GM19023 (cell line): ENCODE measurements around the gene CDKL2.

ENCODE experiments used
- ATAC-seq: cut with Tn5 transposase; IDR thresholded peaks from one replicate; pipeline ENCODE4 v1.9.1; 2021; ENCODE audit warnings: mild to moderate bottlenecking, moderate library complexity; ENCODE audit not compliant: unreplicated experiment

The CDKL2 gene

DNA sequence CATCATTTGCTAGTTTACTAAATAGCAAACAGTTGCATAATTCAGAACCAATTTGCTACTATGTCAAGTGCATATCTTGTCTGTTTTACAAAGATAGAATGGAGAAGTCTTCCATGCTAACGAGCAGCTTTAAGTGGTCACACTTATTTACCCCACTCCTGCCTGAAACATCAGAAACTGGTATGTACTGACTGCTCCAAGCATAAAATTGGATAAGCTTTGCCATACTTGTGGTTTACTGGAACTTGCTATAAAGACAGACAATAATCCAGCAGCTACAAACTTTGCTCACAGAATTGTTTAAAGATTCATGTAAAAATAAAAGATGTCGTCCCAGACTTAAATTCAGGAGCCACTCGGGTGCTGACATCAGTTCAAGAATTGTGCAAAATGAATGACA lies 13.3 kb upstream of the CDKL2 start:
- no peak for ATAC-seq

DNA sequence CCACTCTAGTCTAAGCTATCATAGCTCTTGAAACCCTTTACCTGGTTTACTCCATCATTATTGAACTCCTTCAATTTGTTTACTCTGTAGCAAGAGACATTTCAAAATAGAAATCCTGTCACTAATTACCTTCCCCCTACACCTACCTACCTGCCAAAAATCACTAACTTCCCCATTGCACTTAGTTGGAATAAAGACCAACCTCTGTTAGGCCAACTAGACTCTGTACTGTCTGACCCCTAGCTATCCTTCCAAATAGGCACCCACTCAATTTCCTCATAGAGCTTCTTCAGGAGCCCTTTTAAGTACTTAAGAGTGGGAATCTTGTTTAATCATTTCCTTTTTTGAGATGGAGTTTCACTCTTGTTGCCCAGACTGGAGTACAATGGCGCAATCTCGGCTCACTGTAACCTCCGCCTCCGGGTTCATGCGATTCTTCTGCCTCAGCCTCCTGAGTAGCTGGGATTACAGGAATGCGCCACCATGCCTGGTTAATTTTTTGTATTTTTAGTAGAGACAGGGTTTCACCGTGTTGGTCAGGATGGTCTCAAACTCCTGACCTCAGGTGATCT lies 8.9 kb upstream of the CDKL2 start:
- ATAC-seq, result no peak

DNA sequence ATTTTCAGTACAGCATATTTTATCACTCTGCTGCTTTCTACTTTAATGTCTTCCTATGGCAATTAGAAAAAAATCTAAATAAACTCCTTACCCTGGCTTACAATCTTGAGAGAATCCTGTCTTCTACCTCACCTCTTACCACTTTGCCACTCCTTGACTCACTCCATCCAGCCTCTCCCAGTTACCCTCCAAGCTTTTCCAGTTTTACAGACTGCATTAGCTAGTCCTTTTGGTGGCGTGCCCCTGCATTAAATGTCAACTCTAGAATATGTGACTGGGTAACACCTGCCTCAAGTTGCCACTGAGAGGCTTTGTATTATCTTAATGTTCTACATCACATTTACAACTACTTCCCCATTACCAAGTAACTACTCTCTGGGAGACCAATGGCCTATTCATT lies 7.5 kb upstream of the CDKL2 start:
- no peak for ATAC-seq

DNA sequence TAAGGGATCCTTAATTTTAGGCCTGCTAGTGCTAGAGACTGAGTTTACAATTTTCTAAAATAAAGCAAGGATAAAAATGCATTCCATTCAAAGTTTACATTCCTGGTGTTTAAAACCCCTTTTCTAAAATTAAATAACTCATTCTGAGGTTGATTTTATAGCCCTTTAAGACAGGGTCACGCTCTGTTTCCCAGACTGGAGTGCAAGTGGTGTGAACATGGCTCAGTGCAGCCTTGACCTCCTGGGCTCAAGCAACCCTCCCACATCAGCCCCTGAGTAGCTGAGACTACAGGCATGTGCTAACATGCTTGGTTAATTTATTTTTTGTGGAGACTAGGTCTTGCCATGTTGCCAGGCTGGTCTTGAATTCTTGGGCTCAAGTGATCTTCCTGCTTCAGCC lies 6.8 kb upstream of the CDKL2 start:
- no peak for ATAC-seq

DNA sequence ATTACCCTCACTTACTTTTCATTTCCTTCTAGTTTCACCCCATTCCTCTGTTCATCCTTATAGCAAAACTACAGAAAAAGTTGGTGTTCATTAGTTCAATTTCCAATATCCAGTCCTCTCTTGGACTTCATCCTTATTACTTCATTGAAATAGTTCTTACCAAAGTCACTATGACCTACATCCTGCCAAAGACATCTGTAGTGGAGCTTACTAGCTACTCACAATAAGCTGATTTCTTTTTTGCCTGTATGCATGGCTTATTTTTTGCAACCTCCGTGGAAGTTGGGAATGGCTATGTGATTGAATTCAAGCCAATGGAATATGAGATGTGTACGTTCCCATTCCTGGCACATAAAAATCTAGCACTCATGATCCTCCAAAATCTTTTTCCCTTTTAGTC lies 4.6 kb upstream of the CDKL2 start:
- no peak for ATAC-seq

DNA sequence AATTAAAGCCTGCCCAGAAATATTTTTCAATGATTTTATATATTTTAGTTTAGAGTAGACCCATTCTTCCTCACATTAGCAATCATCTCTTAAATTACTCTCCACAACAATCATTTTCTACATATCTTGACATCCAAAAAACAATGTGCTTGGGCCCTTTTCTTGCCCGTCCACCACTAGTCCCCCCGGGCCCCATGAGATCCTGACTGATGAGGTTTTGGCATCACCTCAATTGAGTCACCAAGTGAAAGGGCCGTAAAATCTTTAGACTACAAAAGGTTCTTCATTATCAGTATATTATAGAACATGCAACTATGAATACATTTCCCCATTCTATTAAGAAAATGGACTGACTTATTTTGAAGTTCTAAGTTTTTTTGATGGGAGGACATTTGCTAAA lies 4.0 kb upstream of the CDKL2 start:
- no peak for ATAC-seq

DNA sequence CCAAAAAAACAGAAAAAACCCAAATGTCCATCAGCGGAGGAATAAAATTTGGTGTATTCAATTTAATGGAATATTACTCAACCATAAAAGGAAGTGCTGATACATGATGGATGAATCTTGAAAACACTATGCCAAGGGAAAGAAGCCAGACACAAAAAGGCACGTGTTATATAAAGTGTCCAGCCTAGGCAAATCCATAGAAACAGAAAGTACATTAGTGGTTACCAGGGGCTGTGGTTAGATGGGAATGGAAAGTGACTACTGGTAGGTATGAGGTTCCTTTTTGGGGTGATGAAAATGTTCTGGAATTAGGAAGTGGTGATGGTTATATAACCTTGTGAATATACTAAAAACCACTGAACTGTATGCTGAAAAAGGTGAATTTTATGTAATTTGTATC lies 3.5 kb upstream of the CDKL2 start:
- ATAC-seq, result no peak

DNA sequence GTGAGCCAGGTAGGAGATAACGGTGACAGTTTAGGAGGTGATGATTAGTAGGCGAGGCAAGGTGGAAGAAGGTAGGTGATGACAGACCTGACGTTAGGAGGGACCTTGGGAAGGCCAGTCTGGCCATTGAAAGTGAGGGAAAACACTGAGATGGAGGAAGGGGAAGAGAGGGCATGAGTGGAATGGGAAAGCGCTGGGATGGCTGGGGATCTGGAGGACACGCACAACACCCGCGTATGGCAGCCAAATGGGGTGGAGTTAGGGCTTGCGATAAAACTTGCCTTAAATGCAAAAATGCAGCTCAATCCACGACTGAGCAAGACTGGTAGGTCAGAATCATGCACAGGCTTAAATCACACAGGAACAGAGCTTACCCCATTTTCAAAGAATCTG lies 605 bp upstream of the CDKL2 start:
- no peak for ATAC-seq

DNA sequence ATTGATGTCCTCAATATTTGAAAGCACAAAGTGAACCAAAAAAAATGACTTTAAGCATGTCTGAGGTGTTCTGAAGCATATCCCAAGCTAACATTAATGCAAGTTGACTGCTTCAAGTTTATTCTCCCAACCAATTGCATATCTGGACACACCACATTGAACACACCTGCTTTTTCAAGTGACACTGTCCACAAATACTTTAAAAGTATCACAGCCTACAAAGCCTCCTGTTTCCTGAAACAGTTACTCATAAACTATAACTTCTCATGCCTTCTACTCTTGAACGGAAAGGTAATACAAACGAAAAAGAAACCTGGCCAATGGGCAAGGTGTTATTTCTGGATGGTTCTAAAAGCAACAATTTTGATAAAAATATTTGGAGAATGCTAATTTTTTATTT lies 1.1 kb downstream of the CDKL2 start:
- no peak for ATAC-seq

DNA sequence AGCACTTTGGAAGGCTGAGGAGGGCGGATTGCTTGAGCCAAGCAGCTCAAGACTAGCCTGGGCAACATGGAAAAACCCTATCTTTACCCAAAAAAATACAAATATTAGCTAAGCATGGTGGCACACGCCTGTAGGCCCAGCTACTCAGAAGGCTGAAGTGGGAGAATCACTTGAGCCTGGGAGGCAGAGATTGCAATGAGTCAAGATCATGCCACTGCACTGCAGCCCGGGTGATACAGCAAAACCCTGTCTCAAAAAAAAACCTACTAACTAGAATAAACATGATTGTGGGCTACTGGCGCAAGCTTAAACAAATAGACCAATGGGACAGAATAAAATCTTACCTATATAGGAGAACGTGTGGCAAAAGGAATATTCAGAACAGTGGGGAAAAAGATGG lies 7.3 kb downstream of the CDKL2 start:
- no peak for ATAC-seq

DNA sequence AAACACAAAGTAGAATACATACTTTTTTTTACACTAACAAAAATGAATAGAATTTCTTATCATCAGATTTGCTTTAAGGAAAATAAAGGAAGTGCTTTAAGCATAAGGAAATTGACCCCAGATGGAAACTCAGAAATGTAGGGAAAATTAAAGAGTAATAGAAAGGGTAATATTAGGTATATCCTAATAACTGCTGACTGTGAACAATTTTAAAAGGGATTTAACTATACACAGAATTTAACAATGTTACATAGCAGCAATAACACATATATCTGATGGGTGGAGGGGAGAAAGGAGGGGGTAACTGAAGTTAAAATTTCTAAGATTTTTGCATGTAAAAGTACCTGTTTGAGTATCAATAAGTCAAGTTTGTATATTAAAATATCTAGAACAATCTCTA lies 8.6 kb downstream of the CDKL2 start:
- ATAC-seq, result no peak

DNA sequence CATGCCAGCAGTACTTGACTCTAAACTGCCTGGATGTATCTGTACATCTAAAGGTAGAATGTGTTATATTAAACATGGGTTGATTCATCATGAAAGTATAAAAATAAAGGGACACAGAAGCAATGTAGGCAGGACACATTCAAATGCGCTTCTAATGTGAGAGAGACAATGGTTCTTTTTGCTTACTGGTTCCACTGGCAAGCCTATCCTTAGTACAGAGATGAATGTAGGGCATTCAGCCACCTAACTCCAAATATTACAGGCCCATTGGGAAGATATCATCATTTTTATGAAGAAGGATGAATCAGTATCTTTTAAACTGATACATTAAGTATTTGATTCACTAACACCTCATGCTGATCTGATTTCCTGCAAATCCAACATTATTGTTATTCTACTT lies 18.0 kb downstream of the CDKL2 start:
- no peak for ATAC-seq

DNA sequence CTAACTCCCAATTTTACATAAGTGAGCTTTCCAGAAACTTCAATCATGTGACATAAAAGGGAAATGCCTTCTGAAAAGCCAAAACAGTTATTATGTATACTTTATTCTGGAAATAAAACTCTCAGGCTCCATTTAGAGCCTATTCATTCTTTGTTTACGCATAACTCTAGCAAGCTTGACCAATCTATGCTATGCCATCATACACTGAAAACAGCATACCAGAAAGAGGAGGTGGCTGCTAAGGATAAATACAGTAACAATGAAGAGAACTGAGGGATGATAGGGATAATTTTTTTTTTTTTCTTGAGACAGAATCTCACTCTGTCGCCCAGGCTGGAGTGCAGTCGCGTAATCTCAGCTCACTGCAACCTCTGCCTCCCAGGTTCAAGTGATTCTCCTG lies 24.4 kb downstream of the CDKL2 start:
- no peak for ATAC-seq

DNA sequence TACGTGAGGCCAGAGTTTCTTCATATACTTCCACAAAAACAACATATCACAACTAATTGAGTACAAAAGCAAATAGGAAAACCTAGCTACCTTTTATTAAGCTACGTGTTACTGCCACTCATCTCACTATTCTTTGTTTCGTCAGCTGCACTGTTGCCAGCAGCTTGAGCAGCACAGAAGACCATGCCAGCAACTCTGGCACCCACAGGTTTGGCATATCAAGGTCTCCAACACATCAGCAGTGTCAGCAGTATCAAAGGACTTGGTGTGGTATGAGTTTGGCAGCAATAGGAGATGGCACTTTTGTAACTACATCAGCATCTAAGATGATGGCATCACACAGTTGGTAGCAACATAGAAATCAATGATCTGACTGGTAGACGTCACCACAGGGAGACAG lies 30.7 kb downstream of the CDKL2 start:
- ATAC-seq, result no peak

DNA sequence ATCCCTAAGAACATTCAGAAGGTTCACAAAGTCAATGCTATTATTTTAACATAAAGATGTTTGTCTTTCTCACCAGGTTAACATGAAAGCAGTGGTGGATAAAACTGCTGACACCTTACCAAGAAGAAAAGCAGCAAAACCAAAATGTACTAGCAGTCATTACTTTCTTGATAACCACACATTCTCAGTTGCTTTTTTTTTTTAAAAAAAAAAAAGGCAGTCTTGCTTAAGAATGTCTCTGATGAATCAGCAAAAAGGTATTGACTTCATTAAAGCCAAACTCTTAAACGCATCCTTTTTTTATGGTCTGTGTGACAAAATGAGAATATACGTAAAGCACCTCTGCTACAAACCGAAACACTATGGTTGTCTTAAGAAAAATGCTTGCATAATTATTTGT lies 31.9 kb downstream of the CDKL2 start:
- ATAC-seq, result no peak

DNA sequence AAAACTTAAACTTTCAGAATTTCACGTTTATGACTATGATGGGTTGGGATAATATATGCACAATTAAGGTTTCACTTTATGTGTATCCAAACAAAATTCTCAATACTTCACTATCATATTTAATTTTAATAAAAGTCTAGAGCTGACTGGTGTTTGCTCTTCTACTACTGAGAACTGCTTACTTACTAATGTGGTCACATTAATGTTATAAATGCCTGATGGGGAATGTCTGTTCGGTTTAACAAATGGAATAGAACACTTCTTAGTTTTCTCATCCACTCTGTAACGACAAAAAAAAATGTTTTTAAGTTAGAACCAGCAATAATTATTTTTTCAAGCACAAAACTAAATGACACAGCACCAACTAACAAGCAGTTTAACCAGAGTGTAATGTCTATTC lies 34.3 kb downstream of the CDKL2 start:
- no peak for ATAC-seq

DNA sequence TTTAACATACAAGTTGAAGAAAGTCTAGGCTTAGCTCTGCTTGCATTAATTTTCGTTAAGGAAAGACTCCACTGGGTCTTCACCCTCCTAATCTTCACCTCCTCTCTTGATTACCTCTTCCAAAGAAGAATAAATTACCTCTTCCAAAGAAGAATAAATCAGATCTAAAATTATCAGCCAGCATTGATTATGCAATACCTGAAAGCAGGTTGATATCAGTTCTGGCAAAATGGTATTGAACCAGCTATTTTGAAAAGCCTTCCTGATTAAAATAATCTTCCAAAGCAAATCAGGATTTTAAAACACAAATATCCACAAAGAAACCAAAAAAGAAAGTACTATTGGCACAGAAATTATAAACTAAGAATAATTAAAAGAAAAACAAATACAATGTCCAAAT lies 36.9 kb downstream of the CDKL2 start:
- no peak for ATAC-seq

DNA sequence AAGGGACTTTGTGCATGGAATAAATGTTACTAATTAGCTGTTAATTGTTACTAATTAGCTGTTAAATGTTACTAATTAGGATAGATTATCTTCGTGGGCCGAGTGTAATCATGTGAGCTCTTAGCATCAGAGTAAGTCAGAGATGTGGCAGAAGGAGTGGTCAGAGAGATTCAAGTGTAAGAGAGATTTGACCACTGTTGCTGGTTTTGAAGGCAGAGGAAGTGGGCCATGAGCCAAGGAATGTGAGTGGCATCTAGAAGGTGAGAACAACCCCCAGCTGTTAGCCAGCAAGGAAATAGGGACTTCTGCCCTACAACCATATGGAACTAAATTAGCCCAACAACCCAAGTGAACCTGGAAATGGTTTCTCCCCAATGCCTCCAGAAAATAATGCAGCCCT lies 46.3 kb downstream of the CDKL2 start:
- ATAC-seq, result no peak

DNA sequence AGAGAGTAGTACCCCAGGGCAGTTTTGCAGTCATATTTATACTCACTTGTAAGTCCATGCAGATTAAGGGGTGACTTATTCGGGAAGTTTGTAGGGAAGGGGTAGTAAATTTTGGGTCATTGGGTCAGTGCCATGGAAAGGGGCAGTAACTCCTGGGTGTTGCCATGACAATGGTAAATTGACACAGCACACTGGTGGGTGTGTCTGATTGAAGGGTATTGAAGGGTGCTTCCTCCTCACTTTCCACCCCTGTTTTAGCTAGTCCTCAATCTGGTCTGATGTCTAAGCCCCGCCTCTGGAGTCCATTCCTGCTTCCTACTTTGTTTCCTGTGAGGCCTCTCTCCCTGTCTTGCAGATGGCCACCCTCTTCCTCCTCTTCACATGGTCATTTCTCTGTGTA lies 62.6 kb downstream of the CDKL2 start:
- ATAC-seq, result no peak

DNA sequence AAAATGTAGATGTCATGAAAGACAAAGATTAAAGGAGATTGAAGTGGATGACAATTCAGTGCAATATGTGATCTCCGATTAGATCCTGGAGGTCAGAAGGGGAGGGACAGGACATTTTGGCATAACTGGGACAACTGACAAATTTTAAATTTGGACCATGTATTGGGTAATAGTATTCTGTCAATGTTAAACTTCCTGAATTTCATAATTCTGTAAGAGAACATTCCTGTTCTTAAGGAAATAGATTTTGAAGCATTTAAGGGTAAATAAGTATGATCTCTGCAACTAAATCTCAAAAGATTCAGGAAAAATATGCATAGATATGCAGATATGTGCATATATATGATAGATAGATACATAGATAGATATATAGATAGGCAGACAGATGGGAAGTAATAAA lies 63.4 kb downstream of the CDKL2 start:
- ATAC-seq, result no peak

DNA sequence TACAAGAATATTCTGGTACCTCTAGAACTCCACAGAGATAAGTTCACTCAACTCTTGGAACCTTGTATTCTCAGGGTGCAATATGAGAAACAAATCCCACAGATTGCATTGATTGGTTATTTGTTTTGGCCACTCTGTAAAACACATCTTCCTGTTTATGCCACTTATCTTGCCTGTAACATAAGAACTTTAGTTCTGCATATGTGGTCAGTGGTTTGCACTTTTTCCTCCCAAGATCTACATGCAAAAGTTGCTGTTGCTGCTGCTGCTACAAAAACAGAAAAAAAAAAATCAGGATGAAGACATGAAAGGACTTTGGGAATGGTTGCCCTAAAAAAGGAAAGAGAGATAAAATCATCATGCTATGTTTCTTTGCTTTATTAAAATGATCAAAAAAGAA lies 64.8 kb downstream of the CDKL2 start:
- no peak for ATAC-seq

DNA sequence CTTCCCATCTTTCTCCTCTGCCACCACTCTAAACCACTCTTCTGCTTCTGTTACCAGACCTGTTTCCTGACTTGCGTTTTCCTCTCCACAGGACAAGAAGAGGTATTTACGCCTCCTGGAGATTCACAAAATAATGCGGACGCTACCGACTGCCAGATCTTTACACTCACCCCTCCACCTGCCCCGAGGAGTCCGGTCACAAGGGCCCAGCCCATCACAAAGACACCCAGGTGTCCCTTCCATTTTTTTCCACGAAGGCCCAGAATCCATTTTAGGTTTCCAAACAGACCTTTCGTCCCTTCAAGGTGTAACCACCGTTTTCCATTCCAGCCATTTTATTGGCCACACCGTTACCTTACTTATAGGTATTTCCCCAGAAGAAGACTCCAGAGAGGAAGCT lies 66.3 kb downstream of the CDKL2 start:
- ATAC-seq, result no peak

DNA sequence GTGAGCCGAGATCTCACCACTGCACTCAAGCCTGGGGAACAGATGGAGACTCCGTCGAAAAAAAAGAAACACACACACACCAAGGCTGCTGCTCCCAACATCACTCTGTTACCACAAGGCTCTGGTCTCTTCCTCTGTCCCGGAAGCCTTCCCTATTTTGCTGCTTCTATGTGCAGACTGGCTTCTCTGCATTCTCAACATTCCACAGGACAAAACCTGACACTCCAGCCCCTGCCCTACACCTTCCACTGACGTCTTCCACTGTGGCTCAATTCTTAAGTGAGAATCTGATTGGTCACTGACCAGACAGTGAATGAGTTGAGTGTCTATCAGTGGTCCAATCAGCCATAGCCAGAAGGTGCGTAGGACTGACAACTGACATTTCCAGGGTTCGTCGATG lies 68.5 kb downstream of the CDKL2 start:
- no peak for ATAC-seq

DNA sequence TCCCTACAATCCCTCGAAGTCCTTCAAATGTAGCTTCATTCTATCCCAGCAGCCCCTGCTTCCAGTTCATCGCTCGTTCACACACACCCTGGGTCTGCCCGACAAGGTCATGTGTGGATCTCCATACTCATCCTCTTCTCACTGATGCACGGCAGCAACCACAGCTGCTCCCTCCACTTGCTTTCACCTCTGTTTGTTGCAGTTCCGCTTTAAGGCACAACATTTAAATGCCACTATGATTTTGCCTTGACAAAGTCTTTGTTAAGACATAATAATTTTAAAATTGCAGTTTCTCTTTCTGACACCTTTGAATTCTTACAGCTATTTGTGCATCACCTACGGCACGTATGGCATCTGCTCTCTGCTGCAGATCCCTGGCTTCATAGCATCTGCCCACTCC lies 72.6 kb downstream of the CDKL2 start:
- ATAC-seq, result no peak
